ENCODE measurements around the gene PURA. TPM values are rescaled to one million over a fixed set of nuclear protein-coding genes. Genes with fewer than 3 reads are reported as not detected.

PURA gene
- polyA plus RNA-seq (ENCODE audit: insufficient read length in 3 of 3) = 10 to 100 TPM; 12.0 to 13.4 (median 12.6) TPM
- long read RNA-seq, donor 1, full-length matches to known transcripts = 48 of 48 reads
- long read RNA-seq, donor 1, partial matches to known transcripts = 0 of 48 reads
- long read RNA-seq, donor 1, other reads (novel, unspliced or antisense) = 0 of 48 reads
- long read RNA-seq, donor 2, full-length matches to known transcripts = 34 of 39 reads
- long read RNA-seq, donor 2, partial matches to known transcripts = 0 of 39 reads
- long read RNA-seq, donor 2, other reads (novel, unspliced or antisense) = 5 of 39 reads
- long read RNA-seq, donor 3, full-length matches to known transcripts = 29 of 29 reads
- long read RNA-seq, donor 3, partial matches to known transcripts = 0 of 29 reads
- long read RNA-seq, donor 3, other reads (novel, unspliced or antisense) = 0 of 29 reads
- long read RNA-seq, donor 4, full-length matches to known transcripts = 34 of 34 reads
- long read RNA-seq, donor 4, partial matches to known transcripts = 0 of 34 reads
- long read RNA-seq, donor 4, other reads (novel, unspliced or antisense) = 0 of 34 reads
- long read RNA-seq, donor 5, full-length matches to known transcripts = 9 of 9 reads
- long read RNA-seq, donor 5, partial matches to known transcripts = 0 of 9 reads
- long read RNA-seq, donor 5, other reads (novel, unspliced or antisense) = 0 of 9 reads
- long read RNA-seq, donor 6, full-length matches to known transcripts = 36 of 36 reads
- long read RNA-seq, donor 6, partial matches to known transcripts = 0 of 36 reads
- long read RNA-seq, donor 6, other reads (novel, unspliced or antisense) = 0 of 36 reads
- long read RNA-seq, donor 7, full-length matches to known transcripts = 49 of 49 reads
- long read RNA-seq, donor 7, partial matches to known transcripts = 0 of 49 reads
- long read RNA-seq, donor 7, other reads (novel, unspliced or antisense) = 0 of 49 reads
- long read RNA-seq, donor 8, full-length matches to known transcripts = 20 of 20 reads
- long read RNA-seq, donor 8, partial matches to known transcripts = 0 of 20 reads
- long read RNA-seq, donor 8, other reads (novel, unspliced or antisense) = 0 of 20 reads
- long read RNA-seq, donor 9, full-length matches to known transcripts = 40 of 40 reads
- long read RNA-seq, donor 9, partial matches to known transcripts = 0 of 40 reads
- long read RNA-seq, donor 9, other reads (novel, unspliced or antisense) = 0 of 40 reads
- long read RNA-seq, donor 10, full-length matches to known transcripts = 35 of 35 reads
- long read RNA-seq, donor 10, partial matches to known transcripts = 0 of 35 reads
- long read RNA-seq, donor 10, other reads (novel, unspliced or antisense) = 0 of 35 reads
- long read RNA-seq, donor 11, full-length matches to known transcripts = 26 of 26 reads
- long read RNA-seq, donor 11, partial matches to known transcripts = 0 of 26 reads
- long read RNA-seq, donor 11, other reads (novel, unspliced or antisense) = 0 of 26 reads
- long read RNA-seq, donor 12, full-length matches to known transcripts = 57 of 57 reads
- long read RNA-seq, donor 12, partial matches to known transcripts = 0 of 57 reads
- long read RNA-seq, donor 12, other reads (novel, unspliced or antisense) = 0 of 57 reads
- long read RNA-seq, donor 13, full-length matches to known transcripts = 27 of 27 reads
- long read RNA-seq, donor 13, partial matches to known transcripts = 0 of 27 reads
- long read RNA-seq, donor 13, other reads (novel, unspliced or antisense) = 0 of 27 reads
- long read RNA-seq, donor 14, full-length matches to known transcripts = 71 of 71 reads
- long read RNA-seq, donor 14, partial matches to known transcripts = 0 of 71 reads
- long read RNA-seq, donor 14, other reads (novel, unspliced or antisense) = 0 of 71 reads
- long read RNA-seq, donor 15, full-length matches to known transcripts = 50 of 50 reads
- long read RNA-seq, donor 15, partial matches to known transcripts = 0 of 50 reads
- long read RNA-seq, donor 15, other reads (novel, unspliced or antisense) = 0 of 50 reads
- long read RNA-seq, donor 16, full-length matches to known transcripts = 30 of 30 reads
- long read RNA-seq, donor 16, partial matches to known transcripts = 0 of 30 reads
- long read RNA-seq, donor 16, other reads (novel, unspliced or antisense) = 0 of 30 reads

GRCh38 chr5:140113699-140114263 is at the start of gene PURA:
PURA (plus strand) TSS chr5:140114109; CDS start chr5:140114182, 73 bp downstream.
- DNase-seq = peak; percentile 93

- DNase-seq = no peak
These were observed 41.1 kb upstream of the PURA start for GRCh38 chr5:140072812-140073211.

GRCh38 chr5:140073296-140073695 is 40.6 kb upstream of the PURA start:
- DNase-seq = no peak

- no peak for DNase-seq
These were observed 38.5 kb upstream of the PURA start for GRCh38 chr5:140075371-140075770.

DNA sequence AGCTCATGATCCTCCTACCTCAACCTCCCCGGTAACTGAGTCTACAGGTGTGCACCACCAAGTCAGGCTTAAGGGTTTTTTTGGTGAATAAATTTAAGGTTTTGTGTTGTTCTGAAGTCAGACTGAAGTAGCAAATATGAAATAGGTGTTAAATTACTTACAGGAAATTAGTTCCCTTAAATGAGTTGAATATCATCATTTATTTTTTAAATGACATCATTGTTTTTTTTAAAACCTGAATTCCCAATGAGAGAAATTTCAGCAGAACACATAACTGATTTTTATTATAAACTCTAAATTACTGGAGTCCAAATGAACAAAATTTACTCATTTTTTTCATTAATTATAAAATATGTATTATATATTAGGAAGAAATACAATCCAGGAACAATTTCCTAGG is 37.8 kb upstream of the PURA start:
- no peak for DNase-seq

DNA sequence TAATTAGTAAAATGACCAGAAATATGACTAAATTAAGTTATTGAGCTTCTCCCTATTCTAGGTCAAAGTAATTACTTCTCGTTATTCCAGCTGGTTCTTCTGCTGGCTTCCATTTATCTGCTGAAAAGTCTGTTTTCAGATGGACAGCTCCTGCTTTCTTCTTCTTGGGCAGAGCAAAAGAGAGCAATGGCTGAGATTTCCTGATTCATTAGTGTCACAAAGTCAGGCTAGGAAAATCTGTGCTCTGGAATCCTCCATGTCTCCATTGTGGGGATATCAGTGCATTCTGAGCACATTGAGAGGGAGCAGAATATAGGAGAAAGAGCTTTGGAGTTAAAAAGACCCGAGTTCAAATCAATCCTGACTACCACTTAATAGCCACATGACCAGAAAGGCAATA is 37.1 kb upstream of the PURA start:
- DNase-seq = no peak

DNA sequence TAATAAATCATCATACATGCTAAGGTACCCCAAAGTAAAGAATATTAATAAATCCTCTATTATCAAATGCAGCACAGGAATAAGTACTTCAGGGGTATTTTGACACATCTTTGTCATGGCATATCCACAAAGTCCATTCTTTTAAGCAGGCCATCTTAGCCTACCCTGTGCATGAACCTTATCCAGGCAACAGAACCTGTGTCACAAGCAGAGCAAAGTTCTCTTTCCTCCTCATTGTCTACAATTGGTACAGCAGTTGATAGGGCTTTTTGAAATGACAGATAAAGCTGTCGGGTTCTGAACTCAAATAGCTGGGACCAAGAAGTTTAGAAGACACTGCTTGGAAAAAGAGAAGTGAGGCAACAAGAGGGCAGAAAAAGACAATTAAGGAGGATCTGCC is 30.8 kb upstream of the PURA start:
- DNase-seq = no peak

GRCh38 chr5:140083650-140084049 is 30.3 kb upstream of the PURA start:
- no peak for DNase-seq

DNA sequence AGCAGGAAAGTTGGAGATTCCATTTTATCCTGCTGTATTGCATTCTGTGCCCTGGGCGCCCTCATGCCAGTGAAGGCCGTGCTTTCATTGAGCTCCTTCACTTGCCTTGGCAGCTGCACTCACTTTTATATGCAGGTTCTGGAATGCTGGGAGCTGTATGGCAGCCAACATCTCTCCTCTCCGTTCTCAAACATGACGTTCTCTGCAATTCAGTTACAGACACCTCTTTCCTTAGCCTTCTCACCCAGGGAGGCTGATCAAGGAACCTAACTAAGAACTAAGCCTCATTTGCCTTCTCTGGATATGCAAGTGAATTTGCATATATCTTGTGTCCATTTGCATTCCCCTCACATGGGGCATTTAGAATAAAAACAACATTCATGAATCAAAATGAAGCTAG is 29.4 kb upstream of the PURA start:
- DNase-seq = no peak

DNA sequence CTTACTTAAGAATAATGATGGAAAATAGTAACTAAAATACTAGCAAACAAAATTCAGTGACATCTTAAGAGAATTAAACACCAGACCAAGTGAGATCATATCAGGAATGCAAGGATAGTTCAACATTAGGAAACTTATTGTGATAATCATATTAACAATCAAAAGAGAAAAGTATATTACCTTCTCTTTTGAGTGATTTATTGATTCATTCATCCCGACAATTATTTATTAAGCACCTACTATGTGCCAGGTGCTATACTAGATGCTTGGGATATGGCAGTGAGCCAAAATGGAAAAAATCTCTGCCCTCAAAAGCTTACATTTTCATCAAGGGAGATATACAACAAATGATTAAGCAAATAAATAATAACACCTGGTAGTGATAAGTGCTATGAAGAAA is 23.7 kb upstream of the PURA start:
- DNase-seq = no peak

- no peak for DNase-seq
These were observed 20.7 kb upstream of the PURA start for GRCh38 chr5:140093179-140093578.

GRCh38 chr5:140093866-140094265 is 20.0 kb upstream of the PURA start:
- no peak for DNase-seq

DNA sequence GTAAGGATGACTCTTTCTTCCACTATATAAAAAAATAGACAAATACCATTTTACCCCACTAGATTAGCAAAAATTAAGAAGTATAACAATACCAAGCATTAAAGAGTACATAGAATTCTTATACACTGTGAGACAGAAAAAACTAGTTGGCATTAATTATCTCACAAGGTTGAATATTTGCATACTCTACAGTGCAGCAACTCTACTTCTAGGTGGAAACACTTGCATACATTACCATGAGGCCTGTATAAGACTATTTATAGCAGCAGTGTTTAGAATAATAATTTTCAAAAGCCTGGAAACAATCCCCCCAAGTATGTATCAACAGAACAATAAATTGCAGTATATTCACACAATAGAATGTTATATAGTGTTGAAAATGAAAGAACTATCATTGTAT is 19.0 kb upstream of the PURA start:
- no peak for DNase-seq

DNA sequence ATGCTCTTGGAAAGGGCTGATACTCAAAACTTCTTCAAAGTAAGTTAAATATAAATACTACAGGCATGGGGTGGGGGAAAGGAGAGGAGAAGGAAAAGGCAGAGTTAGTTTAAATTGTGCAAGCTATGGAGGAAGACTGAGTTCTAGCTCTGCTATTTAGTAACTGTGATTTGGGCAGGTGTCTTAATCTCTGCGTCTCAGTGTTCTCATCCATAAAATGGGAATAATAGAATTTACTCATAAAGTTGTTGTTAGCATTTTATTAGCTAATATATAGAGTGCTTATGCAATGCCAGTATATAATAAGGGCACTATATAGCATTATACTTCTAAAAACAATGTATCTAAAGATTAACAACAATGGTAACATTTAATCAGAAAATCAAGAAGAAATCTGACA is 12.7 kb upstream of the PURA start:
- no peak for DNase-seq

DNA sequence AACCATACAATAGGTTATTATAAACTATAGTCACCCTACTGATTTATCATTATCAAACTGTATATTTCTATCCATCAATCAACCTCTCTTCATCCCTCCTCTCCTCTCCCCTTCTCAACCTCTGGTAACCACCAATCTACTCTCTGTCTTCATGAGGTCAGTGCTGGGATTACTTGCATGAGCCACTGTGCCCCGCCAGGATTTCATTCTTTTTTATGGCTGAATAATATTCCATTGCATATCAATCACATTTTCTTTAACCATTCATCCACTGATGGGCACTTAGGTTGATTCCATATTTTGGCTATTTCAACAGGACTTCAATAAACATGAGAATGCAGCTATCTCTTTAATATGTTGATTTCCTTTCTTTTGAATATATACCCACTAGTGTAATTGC is 10.8 kb upstream of the PURA start:
- no peak for DNase-seq

- DNase-seq = no peak
These were observed 9.8 kb upstream of the PURA start for GRCh38 chr5:140104100-140104499.

DNA sequence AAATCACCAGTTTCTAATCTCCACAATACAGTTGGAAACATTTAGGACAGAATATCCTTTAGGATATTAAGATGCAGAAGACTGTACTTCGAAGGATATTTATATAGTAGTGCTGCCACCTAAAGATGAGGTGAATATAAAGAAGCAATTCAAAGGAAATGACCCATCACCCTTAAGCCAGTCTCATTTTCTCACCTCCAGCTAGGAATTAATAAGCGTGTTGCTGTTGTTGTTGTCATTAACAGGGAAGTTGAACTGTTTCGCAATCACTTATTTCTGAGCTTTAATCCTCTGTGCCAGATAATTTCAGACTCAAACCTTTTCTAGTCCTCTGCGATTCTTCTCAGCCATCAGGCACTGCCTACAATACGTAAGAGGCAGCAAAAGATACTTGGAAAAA is 7.8 kb upstream of the PURA start:
- no peak for DNase-seq

- no peak for DNase-seq
These were observed 7.1 kb upstream of the PURA start for GRCh38 chr5:140106805-140107311.

DNA sequence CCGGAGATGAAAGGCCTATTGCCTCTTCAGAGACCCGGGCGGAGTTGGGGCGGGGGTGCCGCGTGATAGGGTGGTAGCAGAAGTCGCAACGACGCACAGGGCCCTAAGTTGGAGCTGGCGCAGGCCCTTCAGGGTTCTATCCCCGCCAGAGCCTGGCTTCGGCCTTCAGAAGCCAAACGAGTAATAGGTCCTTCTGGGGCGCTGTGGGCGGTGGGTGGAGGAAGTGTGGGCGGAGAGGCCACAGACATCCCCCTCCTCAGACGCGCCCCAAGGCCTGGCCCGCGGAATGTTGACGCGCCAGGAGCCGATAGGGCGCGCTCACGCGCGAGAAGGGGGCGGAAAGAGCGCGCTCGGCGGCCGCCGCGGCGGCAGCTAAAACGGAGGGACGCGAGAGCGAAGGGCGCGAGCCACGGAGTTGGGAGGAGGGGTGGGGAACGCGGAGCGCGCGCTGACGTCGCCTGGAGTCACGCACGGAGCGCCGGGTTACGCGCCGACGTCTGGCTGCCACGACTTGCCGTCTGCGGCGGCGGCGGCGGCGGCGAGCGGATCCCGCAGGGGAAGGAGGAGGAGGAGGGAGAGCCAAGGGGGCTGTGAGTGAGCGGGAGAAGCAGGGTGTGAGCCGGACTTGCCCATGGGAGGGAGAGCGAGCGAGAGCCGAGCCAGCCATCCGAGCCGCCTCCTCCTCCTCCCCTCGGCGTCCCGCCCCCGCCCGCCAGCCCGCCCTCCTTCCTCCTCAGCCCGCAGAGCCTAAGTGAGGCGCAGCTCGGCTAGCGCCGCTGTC is 6.4 kb upstream of the PURA start:
- peak; percentile 91 for DNase-seq
